ENCODE measurements around the gene P3H2.
"Not testable (repeated sequence)": the region's sequence is repeated elsewhere in the genome, so short reads cannot be mapped to it uniquely, and the experiment has no call there.

Gene P3H2

GRCh38 chr3:190076136-190076535, 44.6 kb downstream of the P3H2 start:
- peak; percentile 81 for DNase-seq (ENCODE audit: extremely low read depth, low read depth)
- no peak for TF ChIP-seq CTCF (IDR thresholded peaks at IDR 0.05; ENCODE audit: low read depth, low read length)

- DNase-seq (ENCODE audit: extremely low read depth, low read depth) = no peak
- no peak for TF ChIP-seq CTCF (IDR thresholded peaks at IDR 0.05; ENCODE audit: low read depth, low read length)
Measured at GRCh38 chr3:190074817-190075216, 45.9 kb downstream of the P3H2 start.

GRCh38 chr3:190073264-190074008, 47.3 kb downstream of the P3H2 start:
- TF ChIP-seq CTCF (IDR thresholded peaks at IDR 0.05; ENCODE audit: low read depth, low read length) = no peak
- DNase-seq (ENCODE audit: extremely low read depth, low read depth) = no peak

GRCh38 chr3:190072856-190073255, 47.8 kb downstream of the P3H2 start:
- no peak for DNase-seq (ENCODE audit: extremely low read depth, low read depth)
- no peak for TF ChIP-seq CTCF (IDR thresholded peaks at IDR 0.05; ENCODE audit: low read depth, low read length)

- DNase-seq (ENCODE audit: extremely low read depth, low read depth) = not testable (repeated sequence)
Measured at GRCh38 chr3:190071921-190072320, 48.8 kb downstream of the P3H2 start.

- DNase-seq (ENCODE audit: extremely low read depth, low read depth) = no peak
- no peak for TF ChIP-seq CTCF (IDR thresholded peaks at IDR 0.05; ENCODE audit: low read depth, low read length)
Measured at GRCh38 chr3:190070622-190071347, 49.9 kb downstream of the P3H2 start.

GRCh38 chr3:190065204-190065603, 55.5 kb downstream of the P3H2 start:
- TF ChIP-seq CTCF (IDR thresholded peaks at IDR 0.05; ENCODE audit: low read depth, low read length) = no peak
- DNase-seq (ENCODE audit: extremely low read depth, low read depth) = no peak
